Endothelial cell of umbilical vein (primary cell): ENCODE results near the gene NDFIP1. TPM values are rescaled to one million over a fixed set of nuclear protein-coding genes. Genes with fewer than 3 reads are reported as not detected.

Source experiments
- BruUV-seq: library from RNA; stranded (reverse); fragments of 400-500 nt; replicated peaks from 2 replicates; lab custom pipeline; 2021; lab: Mats Ljungman, UMichigan
- CTCF ChIA-PET: fragments of 300-600, 350-600 bp; sonication (Branson Sonifier 250); formaldehyde crosslinking; loops from one replicate; lab custom pipeline; 2021; ENCODE audit warnings: antibody characterized with exemption, inconsistent platforms; lab: Charles Lee
- POLR2A ChIA-PET: fragments of 300-600, 350-600 bp; sonication (Branson Sonifier 250); formaldehyde crosslinking; loops from one replicate; lab custom pipeline; 2021; ENCODE audit warnings: antibody characterized with exemption, inconsistent platforms; lab: Charles Lee
- DNase-seq: peaks from one replicate; pipeline ENCODE4 v3.0.0-alpha.2; 2011; ENCODE audit warnings: low read depth, low spot score
- FAIRE-seq: peaks from 2 replicates; lab custom pipeline; 2011; peaks lifted over from hg19 to GRCh38; lab: Jason Lieb, UNC
- H2AFZ ChIP-seq: 2 replicates; pipeline ENCODE4 v1.6.0; 2012; ENCODE audit warnings: low read depth, low read length, control low read depth, inconsistent platforms
- H3K27ac ChIP-seq: 2 replicates; pipeline ENCODE4 v1.5.1; 2011; ENCODE audit warnings: low read depth, mild to moderate bottlenecking, control low read depth, low read length, moderate library complexity; ENCODE audit not compliant: insufficient read depth
- H3K27me3 ChIP-seq, 2 experiments: 2 replicates each; pipeline versions ENCODE4 v1.6.0 to v1.6.1; 2011; ENCODE audit warnings: low read length in 2 of 2, mixed read lengths in 1 of 2; ENCODE audit not compliant: control insufficient read depth in 2 of 2, insufficient read depth in 2 of 2
- H3K36me3 ChIP-seq, 2 experiments: 2 replicates in 1 of 2; 3 replicates in 1 of 2; pipeline ENCODE4 v1.5.1; 2011; ENCODE audit warnings: low read length in 2 of 2, mild to moderate bottlenecking in 1 of 2, moderate library complexity in 1 of 2; ENCODE audit not compliant: control insufficient read depth in 2 of 2, insufficient read depth in 2 of 2; ENCODE audit errors: extremely low read depth in 1 of 2
- H3K4me1 ChIP-seq: 3 replicates; pipeline ENCODE4 v1.5.1; 2011; ENCODE audit warnings: mild to moderate bottlenecking, low read length; ENCODE audit not compliant: control insufficient read depth, insufficient read depth; ENCODE audit errors: extremely low read depth
- H3K4me2 ChIP-seq: 2 replicates; pipeline ENCODE4 v1.6.1; 2011; ENCODE audit warnings: low read length, control low read depth, mixed read lengths; ENCODE audit not compliant: insufficient read depth
- H3K4me3 ChIP-seq, 3 experiments: fragments of 200-600 bp in 1 of 3; sonication (generic), shearing (Covaris generic) in 1 of 3; replicated peaks in 1 of 3; 2 replicates each; pipeline ENCODE4 v1.5.1; 2011 to 2016; ENCODE audit warnings: control low read depth in 3 of 3, low read length in 3 of 3, mild to moderate bottlenecking in 2 of 3, inconsistent platforms in 1 of 3, low read depth in 1 of 3, moderate library complexity in 1 of 3; ENCODE audit not compliant: insufficient read depth in 1 of 3
- H3K79me2 ChIP-seq: 2 replicates; pipeline ENCODE4 v1.6.0; 2012; ENCODE audit warnings: low read length, inconsistent platforms; ENCODE audit not compliant: control insufficient read depth, insufficient read depth
- H3K9ac ChIP-seq: replicated peaks from 2 replicates; pipeline ENCODE3; 2011; ENCODE audit warnings: low read length, control low read depth; ENCODE audit not compliant: insufficient read depth; ENCODE audit errors: extremely low read depth
- H3K9me1 ChIP-seq: replicated peaks from 3 replicates; pipeline ENCODE4 v1.6.0; 2011; ENCODE audit warnings: mild to moderate bottlenecking, low read length; ENCODE audit not compliant: control insufficient read depth, insufficient read depth; ENCODE audit errors: extremely low read depth
- H3K9me3 ChIP-seq: replicated peaks from 2 replicates; pipeline ENCODE4 v1.5.1; 2012; ENCODE audit warnings: low read length, inconsistent platforms; ENCODE audit not compliant: control insufficient read depth, insufficient read depth
- H4K20me1 ChIP-seq: replicated peaks from 2 replicates; pipeline ENCODE3; 2011; ENCODE audit warnings: mild to moderate bottlenecking, low read length; ENCODE audit not compliant: control insufficient read depth, insufficient read depth; ENCODE audit errors: extremely low read depth
- EZH2 ChIP-seq: IDR thresholded peaks from 2 replicates; pipeline ENCODE4 v1.6.1; 2012; ENCODE audit warnings: borderline replicate concordance, low read depth, mild to moderate bottlenecking, moderate library complexity, low read length, inconsistent platforms; ENCODE audit not compliant: severe bottlenecking
- FOS ChIP-seq: IDR thresholded peaks from 2 replicates; pipeline ENCODE4 v1.6.1; 2011; ENCODE audit warnings: mild to moderate bottlenecking, low read length, moderate library complexity, borderline replicate concordance; ENCODE audit not compliant: insufficient read depth
- GATA2 ChIP-seq: IDR thresholded peaks from 2 replicates; pipeline ENCODE4 v1.7.0; 2011; ENCODE audit warnings: low read depth, mild to moderate bottlenecking, moderate library complexity, mixed read lengths, low read length; ENCODE audit not compliant: insufficient read length, insufficient read depth
- JUN ChIP-seq: IDR thresholded peaks from 2 replicates; pipeline ENCODE4 v1.6.1; 2011; ENCODE audit warnings: borderline replicate concordance, low read depth; ENCODE audit not compliant: insufficient read length, insufficient read depth
- MYC ChIP-seq: IDR thresholded peaks from one replicate; pipeline ENCODE4 v1.6.1; 2011; ENCODE audit warnings: mild to moderate bottlenecking, low read depth, low read length
- POLR2A ChIP-seq: IDR thresholded peaks from 2 replicates; pipeline ENCODE4 v1.6.1; 2012; ENCODE audit warnings: low read depth, mild to moderate bottlenecking, control low read depth, low read length
- POLR2AphosphoS5 ChIP-seq: IDR thresholded peaks from 2 replicates; pipeline ENCODE4 v1.6.1; 2012; ENCODE audit warnings: low read depth, mild to moderate bottlenecking, control low read depth, low read length, moderate library complexity; ENCODE audit not compliant: insufficient read depth
- dilution Hi-C: fragments of 300-500 bp; cut with MboI; formaldehyde crosslinking; loops from one replicate; pipeline ENCODE4 v1.15.0; 2019; ENCODE audit warnings: low sequenced_read_pairs; ENCODE audit not compliant: extremely low pct_ligation_motif_present
- intact Hi-C: fragments of 100-400 bp; cut with micrococcal nuclease; formaldehyde crosslinking; loops from one replicate; pipeline ENCODE4 v1.10.0; 2022
- polyA plus RNA-seq, 4 experiments: library from polyadenylated mRNA; depleted of rRNA in 3 of 4; stranded (reverse) in 3 of 4; unstranded in 1 of 4; fragments of >200 nt; gene quantifications; 2 replicates each; pipeline versions ENCODE4 v1.2.1 to v1.2.3, GENCODE V29; 2011 to 2012; ENCODE audit warnings: missing spikeins in 1 of 4
- total RNA-seq: library from RNA; stranded (reverse); gene quantifications from 2 replicates; pipeline ENCODE4 v1.2.3, GENCODE V29; 2021
- TF ChIP-seq, protein P1 (sequence below): IDR thresholded peaks from 2 replicates; pipeline ENCODE4 v1.6.1; 2011; ENCODE audit not compliant: insufficient read depth, insufficient read length
- TF ChIP-seq, protein P2 (sequence below), 2 donors: IDR thresholded peaks; 1 replicate in 1 of 2; 2 replicates in 1 of 2; pipeline ENCODE4 v1.5.1; 2011; ENCODE audit warnings: low read length in 2 of 2, mild to moderate bottlenecking in 2 of 2, moderate library complexity in 2 of 2, control low read depth in 1 of 2, inconsistent platforms in 1 of 2, low read depth in 1 of 2; ENCODE audit not compliant: insufficient read depth in 1 of 2; ENCODE audit errors: extremely low read depth in 1 of 2

The NDFIP1 gene
- total and polyA plus RNA-seq, 2 donors (not counting 3 experiments of a cell fraction or from before 2014, with no cell fraction given), result 12.3 to 42.6 TPM

DNA sequence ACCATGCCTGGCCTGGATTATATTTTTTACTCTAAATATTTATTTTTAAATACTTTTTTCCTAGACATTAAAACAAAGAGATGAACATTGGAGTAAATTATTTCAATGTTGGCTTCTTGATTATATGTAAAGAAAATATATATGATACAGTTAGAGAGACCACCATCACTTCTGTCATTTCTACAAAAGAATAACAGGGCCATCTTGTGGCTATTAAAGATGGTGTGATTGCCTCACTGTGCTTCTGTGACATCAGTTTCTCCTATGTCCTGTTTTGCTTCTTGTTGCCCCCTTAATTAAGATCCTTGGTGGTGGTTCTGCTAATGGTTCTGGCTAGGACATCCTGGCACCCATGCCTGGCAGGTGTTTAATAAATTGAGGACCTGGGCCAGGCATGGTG, 32.9 kb downstream of the NDFIP1 start:
- BruUV-seq, result no TSS peak
- CTCF ChIA-PET, result interaction anchor here (2.5 to 2.8 kb wide), 3 partner anchors 130 to 151 kb away, joined by 20 to 122 read pairs (median 46); partner anchors contain the start of gene GNPDA1
- Histone ChIP-seq H3K9me3 (no peaks in the 10 kb centered on the region), H3K4me1 (no peaks in the 10 kb centered on the region), H3K36me3 (peaks cover 4 to 12% of the 10 kb centered on the region in 2 experiments), H3K4me2 (no peak overlapping the region), H3K27ac (no peak overlapping the region), H3K27me3 (no peaks in the 10 kb centered on the region), H3K79me2 (no peaks in the 10 kb centered on the region), H2AFZ (no peak overlapping the region), H3K9me1 (no peaks in the 10 kb centered on the region), H3K9ac (no peak overlapping the region), H4K20me1 (no peaks in the 10 kb centered on the region), H3K4me3 (no peak overlapping the region)
- TF ChIP-seq GATA2 (no peak), EZH2 (no peak), POLR2AphosphoS5 (no peak), FOS (no peak), MYC (no peak), JUN (no peak), POLR2A (no peak)
- TF ChIP-seq, protein P1, sequence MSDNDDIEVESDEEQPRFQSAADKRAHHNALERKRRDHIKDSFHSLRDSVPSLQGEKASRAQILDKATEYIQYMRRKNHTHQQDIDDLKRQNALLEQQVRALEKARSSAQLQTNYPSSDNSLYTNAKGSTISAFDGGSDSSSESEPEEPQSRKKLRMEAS, result no peak
- TF ChIP-seq, protein P2, sequence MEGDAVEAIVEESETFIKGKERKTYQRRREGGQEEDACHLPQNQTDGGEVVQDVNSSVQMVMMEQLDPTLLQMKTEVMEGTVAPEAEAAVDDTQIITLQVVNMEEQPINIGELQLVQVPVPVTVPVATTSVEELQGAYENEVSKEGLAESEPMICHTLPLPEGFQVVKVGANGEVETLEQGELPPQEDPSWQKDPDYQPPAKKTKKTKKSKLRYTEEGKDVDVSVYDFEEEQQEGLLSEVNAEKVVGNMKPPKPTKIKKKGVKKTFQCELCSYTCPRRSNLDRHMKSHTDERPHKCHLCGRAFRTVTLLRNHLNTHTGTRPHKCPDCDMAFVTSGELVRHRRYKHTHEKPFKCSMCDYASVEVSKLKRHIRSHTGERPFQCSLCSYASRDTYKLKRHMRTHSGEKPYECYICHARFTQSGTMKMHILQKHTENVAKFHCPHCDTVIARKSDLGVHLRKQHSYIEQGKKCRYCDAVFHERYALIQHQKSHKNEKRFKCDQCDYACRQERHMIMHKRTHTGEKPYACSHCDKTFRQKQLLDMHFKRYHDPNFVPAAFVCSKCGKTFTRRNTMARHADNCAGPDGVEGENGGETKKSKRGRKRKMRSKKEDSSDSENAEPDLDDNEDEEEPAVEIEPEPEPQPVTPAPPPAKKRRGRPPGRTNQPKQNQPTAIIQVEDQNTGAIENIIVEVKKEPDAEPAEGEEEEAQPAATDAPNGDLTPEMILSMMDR (IDR thresholded peaks at IDR 0.05; ENCODE audit: extremely low read depth in 1 of 2, insufficient read depth in 1 of 2, low read depth in 1 of 2, low read length in 2 of 2), result no peak
- POLR2A ChIA-PET, result no interaction called here
- dilution Hi-C loops, result loop anchor here (25.0 kb wide), 1 partner anchor 154 kb away; no protein-coding TSS in a partner anchor
- intact Hi-C loops, result no loop called here
- DNase-seq (no peak), FAIRE-seq (no peak)
